GM20000 (cell line): Measurements from ENCODE around the gene SMAD5.

ENCODE experiments used
- DNase-seq: peaks from one replicate; pipeline ENCODE4 v3.0.0; 2012; ENCODE audit warnings: low spot score
- TF ChIP-seq, protein P1 (sequence below): IDR thresholded peaks from 2 replicates; pipeline ENCODE4 v1.5.1; 2012; ENCODE audit warnings: mild to moderate bottlenecking, control low read depth; ENCODE audit errors: extremely low read depth, missing control alignments

SMAD5 gene

DNA sequence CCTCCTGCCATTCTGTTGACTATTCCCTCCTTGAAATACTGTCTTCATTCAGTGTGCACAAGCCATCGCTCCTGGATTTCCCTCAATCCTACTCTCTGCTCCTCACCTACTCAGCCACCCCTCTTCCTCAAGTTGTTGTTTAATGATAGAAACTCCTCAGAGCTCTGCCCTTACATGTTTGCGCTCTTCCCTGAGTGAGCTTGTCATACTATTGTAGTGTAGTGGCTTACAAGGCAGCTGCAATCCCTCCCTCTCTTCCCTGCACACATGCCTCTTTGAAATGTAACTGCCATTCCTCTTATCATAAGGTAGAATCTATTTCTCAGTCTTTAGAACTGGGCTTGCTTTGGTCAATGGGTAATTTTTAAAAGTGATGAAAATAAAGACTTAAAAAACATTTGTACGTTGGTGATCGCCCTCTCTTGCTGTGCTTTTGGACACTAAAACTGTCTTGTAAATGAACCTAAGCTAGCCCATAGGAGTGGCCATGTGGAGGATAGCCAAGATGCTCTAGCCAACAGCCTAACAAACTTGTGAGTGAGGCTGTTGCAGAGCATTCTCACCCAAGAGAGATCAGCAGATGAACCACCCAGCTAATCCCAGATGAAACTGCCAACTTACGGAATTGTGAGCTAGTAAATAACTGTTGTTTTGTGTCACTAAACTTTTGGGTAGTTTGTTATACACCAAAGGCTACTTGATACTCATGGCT, 18.1 kb upstream of the SMAD5 start:
- no peak for DNase-seq
- TF ChIP-seq, protein P1, sequence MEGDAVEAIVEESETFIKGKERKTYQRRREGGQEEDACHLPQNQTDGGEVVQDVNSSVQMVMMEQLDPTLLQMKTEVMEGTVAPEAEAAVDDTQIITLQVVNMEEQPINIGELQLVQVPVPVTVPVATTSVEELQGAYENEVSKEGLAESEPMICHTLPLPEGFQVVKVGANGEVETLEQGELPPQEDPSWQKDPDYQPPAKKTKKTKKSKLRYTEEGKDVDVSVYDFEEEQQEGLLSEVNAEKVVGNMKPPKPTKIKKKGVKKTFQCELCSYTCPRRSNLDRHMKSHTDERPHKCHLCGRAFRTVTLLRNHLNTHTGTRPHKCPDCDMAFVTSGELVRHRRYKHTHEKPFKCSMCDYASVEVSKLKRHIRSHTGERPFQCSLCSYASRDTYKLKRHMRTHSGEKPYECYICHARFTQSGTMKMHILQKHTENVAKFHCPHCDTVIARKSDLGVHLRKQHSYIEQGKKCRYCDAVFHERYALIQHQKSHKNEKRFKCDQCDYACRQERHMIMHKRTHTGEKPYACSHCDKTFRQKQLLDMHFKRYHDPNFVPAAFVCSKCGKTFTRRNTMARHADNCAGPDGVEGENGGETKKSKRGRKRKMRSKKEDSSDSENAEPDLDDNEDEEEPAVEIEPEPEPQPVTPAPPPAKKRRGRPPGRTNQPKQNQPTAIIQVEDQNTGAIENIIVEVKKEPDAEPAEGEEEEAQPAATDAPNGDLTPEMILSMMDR: no peak

DNA sequence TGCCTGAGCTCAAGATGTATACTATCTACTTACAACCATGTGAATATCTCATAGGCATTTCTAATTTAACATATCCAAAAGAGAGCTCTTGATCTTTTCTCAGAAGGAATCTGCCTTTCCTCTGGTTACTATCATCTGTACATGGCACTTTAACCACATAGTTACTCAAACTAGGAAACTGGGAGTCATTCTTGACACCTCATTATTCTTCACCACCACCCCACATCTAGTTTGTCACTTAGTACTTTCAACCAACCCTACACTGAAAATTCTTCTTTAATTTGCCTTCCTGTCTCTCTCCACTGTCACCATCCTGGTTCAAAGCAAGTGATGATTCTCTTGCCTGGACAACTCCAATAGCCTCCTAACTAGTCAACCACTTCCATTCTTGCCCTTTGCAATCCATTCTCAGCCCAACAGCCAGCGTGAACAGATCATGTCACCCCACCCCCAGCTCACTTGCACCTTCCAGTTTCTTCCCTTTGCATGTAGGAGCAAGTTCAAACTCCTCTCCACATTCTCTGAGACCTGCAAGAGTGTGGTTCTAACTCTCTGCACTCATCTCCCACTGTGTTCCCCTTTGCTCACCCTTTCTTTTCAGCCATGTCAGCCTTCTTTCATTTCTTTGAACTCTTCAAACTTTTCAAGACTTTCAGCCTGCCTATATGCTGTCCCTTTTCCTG, 17.3 kb upstream of the SMAD5 start:
- DNase-seq: no peak
- TF ChIP-seq, protein P1: no peak

DNA sequence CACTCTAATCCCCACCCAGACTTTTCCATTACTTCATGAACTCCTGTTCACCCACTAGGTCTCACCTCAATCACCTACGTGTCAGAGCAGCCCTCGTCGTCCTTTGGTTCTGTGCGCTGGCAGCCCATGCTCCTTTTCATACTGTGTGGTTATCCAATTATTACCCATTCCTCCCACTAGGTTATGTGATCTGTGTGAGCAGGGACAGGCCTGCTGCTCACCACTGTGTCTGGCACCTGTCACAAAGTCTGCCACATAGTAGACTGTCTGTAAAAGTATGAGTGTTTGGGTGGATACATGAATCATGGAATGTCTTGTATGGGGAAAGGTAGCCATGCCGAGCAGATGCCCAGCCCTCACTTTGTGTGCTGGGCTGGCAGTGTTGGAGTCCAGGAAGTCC, 12.1 kb upstream of the SMAD5 start:
- no peak for DNase-seq
- TF ChIP-seq, protein P1: no peak

DNA sequence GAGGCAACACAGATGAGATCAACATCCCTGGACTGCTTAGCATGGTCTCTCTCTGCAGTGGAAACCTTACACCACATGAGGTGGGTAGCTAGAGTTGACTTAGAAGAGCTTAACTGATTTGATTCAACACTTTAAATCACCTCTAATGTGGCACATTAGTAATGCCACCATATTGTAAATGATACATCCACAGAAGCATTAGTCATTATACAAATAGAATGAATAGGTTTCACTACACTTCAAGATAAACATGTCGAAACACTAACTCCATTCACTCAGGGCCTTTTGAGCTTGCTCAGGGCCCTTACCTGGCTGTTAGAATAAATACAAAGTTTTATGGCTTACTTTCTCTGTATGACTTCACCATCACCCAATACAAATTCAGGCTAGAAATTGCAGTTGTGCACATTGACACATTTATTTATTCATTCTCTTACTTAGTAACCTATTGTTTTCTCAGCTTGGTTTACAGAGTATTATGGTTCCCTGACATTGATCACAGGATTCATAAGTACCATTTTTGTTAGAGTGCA, 9.3 kb upstream of the SMAD5 start:
- TF ChIP-seq, protein P1: no peak
- DNase-seq: no peak

DNA sequence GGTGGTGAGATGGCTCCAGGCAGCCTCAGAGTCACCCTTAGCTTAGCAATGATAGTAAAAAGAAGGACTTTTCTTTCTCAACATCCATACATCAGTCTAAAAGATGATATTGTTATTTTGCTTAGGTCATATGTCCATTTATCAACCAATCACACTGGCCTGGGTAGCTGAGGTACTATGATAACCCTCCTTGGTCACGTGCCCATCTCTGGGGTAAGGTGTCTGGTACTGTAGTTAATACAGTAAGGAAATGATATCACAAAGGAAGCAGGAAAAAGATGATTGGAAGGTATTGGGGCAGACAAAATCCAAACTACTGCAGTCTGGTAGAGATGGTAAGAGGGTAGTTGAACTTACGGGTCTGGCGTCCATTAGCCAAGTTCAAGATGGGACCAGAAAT, 5.1 kb upstream of the SMAD5 start:
- TF ChIP-seq, protein P1: no peak
- no peak for DNase-seq

DNA sequence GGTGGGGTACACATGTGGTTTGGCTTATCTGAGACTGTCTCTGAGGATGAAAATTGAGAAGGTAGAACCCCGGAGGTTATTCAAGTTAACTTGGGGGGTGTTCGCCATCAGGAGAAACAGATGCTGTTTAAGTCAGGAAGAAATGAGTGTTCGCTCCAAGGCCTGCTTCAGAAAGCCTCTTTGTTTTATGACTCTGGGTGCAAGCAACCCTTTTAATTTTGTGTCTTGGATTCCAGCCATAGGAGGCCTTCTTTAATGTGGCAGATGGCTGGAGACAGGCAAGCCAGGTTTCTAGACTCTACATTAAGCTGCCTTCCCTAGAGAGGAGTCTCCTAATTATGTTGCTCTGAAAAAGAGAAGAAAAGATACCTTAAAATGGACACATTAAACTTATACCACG, 4.2 kb upstream of the SMAD5 start:
- no peak for DNase-seq
- TF ChIP-seq, protein P1: no peak

DNA sequence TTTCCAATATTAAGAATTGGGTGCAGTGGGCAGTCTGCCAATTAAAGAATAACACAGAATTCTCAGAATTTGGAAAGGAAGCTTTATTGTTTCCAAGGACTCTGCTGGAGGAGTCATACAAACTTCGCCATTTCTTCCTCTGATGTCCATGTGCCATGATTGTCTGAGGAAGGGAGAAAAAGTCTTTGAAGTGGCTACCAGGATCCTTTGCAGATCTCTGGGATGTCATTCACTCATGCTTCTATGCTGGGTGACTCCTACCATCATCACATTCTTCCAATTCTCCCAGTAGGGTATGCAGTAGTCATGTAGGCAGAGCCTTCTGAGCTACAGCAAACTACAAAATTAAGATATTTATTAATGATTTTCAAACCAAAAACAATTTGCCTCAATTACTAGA, 3.2 kb upstream of the SMAD5 start:
- TF ChIP-seq, protein P1: no peak

More for the DNA sequence above, 3.2 kb upstream of the SMAD5 start:
- DNase-seq: no peak
